G401 (cell line): ENCODE data around the gene MFSD2A. TPM values are rescaled to one million over a fixed set of nuclear protein-coding genes. Genes with fewer than 3 reads are reported as not detected.
"Not testable (repeated sequence)": the region's sequence is repeated elsewhere in the genome, so short reads cannot be mapped to it uniquely, and the experiment has no call there.

Experiments used
- DNase-seq: peaks from one replicate; pipeline ENCODE4 v3.0.0-alpha.2; 2015; ENCODE audit warnings: low spot score
- in situ Hi-C: cut with HindIII; loops from 2 replicates; pipeline ENCODE4 v1.10.0; 2016; ENCODE audit warnings: low sequenced_read_pairs, mixed read lengths
- total RNA-seq: library from RNA; depleted of rRNA; stranded (reverse); fragments of >200 nt; shearing (Covaris generic); gene quantifications from 2 replicates; pipeline ENCODE4 v1.2.3, GENCODE V29; 2014

The MFSD2A gene
- total RNA-seq, 1 experiment from 2014 or later, result 4.3 TPM

- DNase-seq, result no peak
- in situ Hi-C loops, result no loop called here
Observed at GRCh38 chr1:39962450-39962825, 7.5 kb downstream of the MFSD2A start.

- DNase-seq, in situ Hi-C loops: not testable (repeated sequence)
Observed at GRCh38 chr1:39962964-39963363, 8.0 kb downstream of the MFSD2A start.

- in situ Hi-C loops, result no loop called here
Observed at GRCh38 chr1:39964552-39964951, 9.6 kb downstream of the MFSD2A start.

GRCh38 chr1:39965044-39965443 is 10.1 kb downstream of the MFSD2A start:
- no peak for DNase-seq
- in situ Hi-C loops, result no loop called here

More at GRCh38 chr1:39964552-39964951, 9.6 kb downstream of the MFSD2A start:
- DNase-seq, result no peak

- DNase-seq, result no peak
- in situ Hi-C loops, result no loop called here
Observed at GRCh38 chr1:39969048-39969447, 14.1 kb downstream of the MFSD2A start.

- no peak for DNase-seq
- in situ Hi-C loops, result no loop called here
Observed at GRCh38 chr1:39969531-39970270, 14.8 kb downstream of the MFSD2A start.

- in situ Hi-C loops, result no loop called here
- DNase-seq, result no peak
Observed at GRCh38 chr1:39970274-39970673, 15.3 kb downstream of the MFSD2A start.

- in situ Hi-C loops, result no loop called here
- DNase-seq, result no peak
Observed at GRCh38 chr1:39971138-39971537, 16.2 kb downstream of the MFSD2A start.

GRCh38 chr1:39973503-39974135 is 18.7 kb downstream of the MFSD2A start:
- in situ Hi-C loops, result no loop called here
- peak; percentile 77 for DNase-seq

GRCh38 chr1:39976732-39977131 is 21.8 kb downstream of the MFSD2A start:
- in situ Hi-C loops, result loop anchor here (5.0 kb wide), 1 partner anchor 139 kb away; no protein-coding TSS in a partner anchor

GRCh38 chr1:39977202-39977601 is 22.3 kb downstream of the MFSD2A start:
- in situ Hi-C loops, result loop anchor here (5.0 kb wide), 1 partner anchor 140 kb away; no protein-coding TSS in a partner anchor
- DNase-seq, result no peak

More at GRCh38 chr1:39976732-39977131, 21.8 kb downstream of the MFSD2A start:
- DNase-seq, result no peak

- in situ Hi-C loops, result loop anchor here (5.0 kb wide), 1 partner anchor 142 kb away; no protein-coding TSS in a partner anchor
Observed at GRCh38 chr1:39979654-39980053, 24.7 kb downstream of the MFSD2A start.

GRCh38 chr1:39980555-39981313 is 25.8 kb downstream of the MFSD2A start:
- in situ Hi-C loops, result no loop called here
- DNase-seq, result no peak

More at GRCh38 chr1:39979654-39980053, 24.7 kb downstream of the MFSD2A start:
- DNase-seq, result no peak

- DNase-seq, result no peak
- in situ Hi-C loops, result no loop called here
Observed at GRCh38 chr1:39981385-39981784, 26.4 kb downstream of the MFSD2A start.

- peak; percentile 69 for DNase-seq
- in situ Hi-C loops, result no loop called here
Observed at GRCh38 chr1:39981945-39982344, 27.0 kb downstream of the MFSD2A start.

- DNase-seq, in situ Hi-C loops: not testable (repeated sequence)
Observed at GRCh38 chr1:39984480-39984879, 29.5 kb downstream of the MFSD2A start.

GRCh38 chr1:39984951-39985350 is 30.0 kb downstream of the MFSD2A start:
- in situ Hi-C loops, result no loop called here
- DNase-seq, result no peak

- in situ Hi-C loops, result no loop called here
- no peak for DNase-seq
Observed at GRCh38 chr1:39987869-39988268, 32.9 kb downstream of the MFSD2A start.

GRCh38 chr1:39988618-39989343 is 33.8 kb downstream of the MFSD2A start:
- no peak for DNase-seq
- in situ Hi-C loops, result no loop called here
